Skeletal muscle tissue (tissue), 4 donors: ENCODE data around the gene SNAP23. TPM values are rescaled to one million over a fixed set of nuclear protein-coding genes. Genes with fewer than 3 reads are reported as not detected.

ENCODE experiments used
- H3K27ac ChIP-seq: one replicate; pipeline ENCODE4 v1.7.0; 2013; ENCODE audit warnings: mild to moderate bottlenecking, low read depth, low read length, inconsistent platforms
- H3K27me3 ChIP-seq, 3 donors: one replicate each; pipeline ENCODE4 v1.7.0; 2013; ENCODE audit warnings: low read length in 3 of 3; ENCODE audit not compliant: control insufficient read depth in 3 of 3, insufficient read depth in 3 of 3
- H3K36me3 ChIP-seq, 3 donors: one replicate each; pipeline ENCODE4 v1.7.0; 2013; ENCODE audit warnings: low read length in 3 of 3; ENCODE audit not compliant: control insufficient read depth in 3 of 3, insufficient read depth in 3 of 3
- H3K4me1 ChIP-seq, 3 donors: one replicate each; pipeline ENCODE4 v1.7.0; 2013; ENCODE audit warnings: low read length in 3 of 3, mild to moderate bottlenecking in 3 of 3; ENCODE audit not compliant: control insufficient read depth in 3 of 3, insufficient read depth in 3 of 3
- H3K4me3 ChIP-seq, 3 donors: one replicate each; pipeline ENCODE4 v1.7.0; 2013; ENCODE audit warnings: low read length in 3 of 3
- H3K9ac ChIP-seq, 3 donors: one replicate each; pipeline ENCODE4 v1.7.0; 2013; ENCODE audit warnings: low read length in 3 of 3, mild to moderate bottlenecking in 3 of 3, moderate library complexity in 2 of 3, low read depth in 1 of 3
- H3K9me3 ChIP-seq, 3 donors: one replicate each; pipeline ENCODE4 v1.7.0; 2013; ENCODE audit warnings: low read length in 3 of 3; ENCODE audit not compliant: control insufficient read depth in 3 of 3
- total RNA-seq: library from RNA; depleted of rRNA; stranded (reverse); fragments of >200 nt; gene quantifications from one replicate; pipeline ENCODE4 v1.2.3, GENCODE V29; 2014
- donor health status: Osteomylitis.

SNAP23 gene
- total RNA-seq, 1 donor from 2014 or later = 50.6 TPM

GRCh38 chr15:42493679-42494078 is 1.8 kb upstream of the SNAP23 start:
- Histone ChIP-seq H3K9me3 (no peaks in the 10 kb centered on the region), H3K4me1 (peaks cover 18 to 26% (median 22%) of the 10 kb centered on the region in 3 donors), H3K27me3 (no peaks in the 10 kb centered on the region), H3K36me3 (peaks cover 0 to 2% (median 0%) of the 10 kb centered on the region in 3 donors), H3K27ac (peak overlapping the region; percentile 92), H3K9ac (no peak overlapping the region), H3K4me3 (no peak overlapping the region)

GRCh38 chr15:42494998-42495360 is 455 bp upstream of the SNAP23 start:
- H3K27ac ChIP-seq = peak overlapping the region; percentile 92
- H3K4me3 ChIP-seq = peak overlapping the region; percentile 94 to 96 (median 94)
- peaks cover 18 to 25% (median 22%) of the 10 kb centered on the region in 3 donors for H3K4me1 ChIP-seq
- peak overlapping the region; percentile 84 to 98 (median 95) for H3K9ac ChIP-seq
- no peaks in the 10 kb centered on the region for H3K9me3 ChIP-seq
- peaks cover 0 to 2% (median 0%) of the 10 kb centered on the region in 3 donors for H3K36me3 ChIP-seq
- H3K27me3 ChIP-seq = no peaks in the 10 kb centered on the region

- H3K9ac ChIP-seq = no peak overlapping the region
- H3K4me1 ChIP-seq = peaks cover 18 to 24% (median 22%) of the 10 kb centered on the region in 3 donors
These were observed 3.0 kb downstream of the SNAP23 start for GRCh38 chr15:42498212-42499068.

GRCh38 chr15:42499858-42500609 is 4.6 kb downstream of the SNAP23 start:
- H3K9ac ChIP-seq = no peak overlapping the region
- no peaks in the 10 kb centered on the region for H3K9me3 ChIP-seq
- H3K36me3 ChIP-seq = no peaks in the 10 kb centered on the region
- no peaks in the 10 kb centered on the region for H3K27me3 ChIP-seq
- peaks cover 13 to 20% (median 14%) of the 10 kb centered on the region in 3 donors for H3K4me1 ChIP-seq
- H3K4me3 ChIP-seq = no peak overlapping the region
- H3K27ac ChIP-seq = peak overlapping the region; percentile 57

More at GRCh38 chr15:42498212-42499068, 3.0 kb downstream of the SNAP23 start:
- Histone ChIP-seq H3K27ac (peak overlapping the region; percentile 11), H3K27me3 (no peaks in the 10 kb centered on the region), H3K36me3 (no peaks in the 10 kb centered on the region), H3K4me3 (no peak overlapping the region), H3K9me3 (no peaks in the 10 kb centered on the region)

- no peaks in the 10 kb centered on the region for H3K36me3 ChIP-seq
- peaks cover 4 to 12% (median 7%) of the 10 kb centered on the region in 3 donors for H3K4me1 ChIP-seq
- H3K27me3 ChIP-seq = no peaks in the 10 kb centered on the region
- H3K9ac ChIP-seq = no peak overlapping the region
- H3K27ac ChIP-seq = no peak overlapping the region
- H3K4me3 ChIP-seq = no peak overlapping the region
- H3K9me3 ChIP-seq = no peaks in the 10 kb centered on the region
These were observed 7.0 kb downstream of the SNAP23 start for GRCh38 chr15:42502477-42502876.

GRCh38 chr15:42503825-42504224 is 8.4 kb downstream of the SNAP23 start:
- Histone ChIP-seq H3K4me1 (peaks cover 10 to 15% (median 14%) of the 10 kb centered on the region in 3 donors), H3K9ac (no peak overlapping the region), H3K27me3 (no peaks in the 10 kb centered on the region), H3K9me3 (no peaks in the 10 kb centered on the region), H3K27ac (no peak overlapping the region), H3K36me3 (no peaks in the 10 kb centered on the region), H3K4me3 (no peak overlapping the region)

- H3K9ac ChIP-seq = no peak overlapping the region
- no peak overlapping the region for H3K4me3 ChIP-seq
- H3K27ac ChIP-seq = no peak overlapping the region
- H3K4me1 ChIP-seq = peaks cover 10 to 16% (median 14%) of the 10 kb centered on the region in 3 donors
- H3K27me3 ChIP-seq = no peaks in the 10 kb centered on the region
- no peaks in the 10 kb centered on the region for H3K36me3 ChIP-seq
- H3K9me3 ChIP-seq = no peaks in the 10 kb centered on the region
These were observed 9.2 kb downstream of the SNAP23 start for GRCh38 chr15:42504631-42505030.

GRCh38 chr15:42507514-42507913 is 12.1 kb downstream of the SNAP23 start:
- no peaks in the 10 kb centered on the region for H3K36me3 ChIP-seq
- no peak overlapping the region for H3K27ac ChIP-seq
- H3K4me3 ChIP-seq = no peak overlapping the region
- no peaks in the 10 kb centered on the region for H3K27me3 ChIP-seq
- H3K4me1 ChIP-seq = peaks cover 10 to 12% (median 12%) of the 10 kb centered on the region in 3 donors
- H3K9me3 ChIP-seq = no peaks in the 10 kb centered on the region
- H3K9ac ChIP-seq = no peak overlapping the region

- H3K4me1 ChIP-seq = peaks cover 10 to 12% (median 12%) of the 10 kb centered on the region in 3 donors
- no peaks in the 10 kb centered on the region for H3K36me3 ChIP-seq
- no peaks in the 10 kb centered on the region for H3K9me3 ChIP-seq
- H3K27ac ChIP-seq = no peak overlapping the region
- H3K27me3 ChIP-seq = no peaks in the 10 kb centered on the region
- H3K4me3 ChIP-seq = no peak overlapping the region
- no peak overlapping the region for H3K9ac ChIP-seq
These were observed 12.8 kb downstream of the SNAP23 start for GRCh38 chr15:42508263-42508690.
